Measurements from ENCODE around the gene GHDC. TPM values are rescaled to one million over a fixed set of nuclear protein-coding genes. Genes with fewer than 3 reads are reported as not detected.

GHDC gene
- total RNA-seq, 1 experiment from 2014 or later: 7.5 TPM

GRCh38 chr17:42183741-42184711, 10.3 kb downstream of the GHDC start:
- peaks cover 70% of the 10 kb centered on the region for H3K27me3 Mint-ChIP-seq (ENCODE audit: low read depth)
- peaks cover 28% of the 10 kb centered on the region for H3K4me1 Mint-ChIP-seq
- ATAC-seq: peak; percentile 60
- ChIA-PET CTCF (interaction anchor here (0.6 to 7.3 kb wide), 24 partner anchors 10 to 500 kb away, joined by 3 to 55 read pairs (median 3); partner anchors contain the start of genes GHDC, KAT2A, NKIRAS2 and RAB5C), POLR2A (interaction anchor here (0.6 kb wide), 1 partner anchor 239 kb away, joined by 3 read pairs; the partner anchor contains the start of gene CAVIN1)
- no peak overlapping the region for H3K27ac Mint-ChIP-seq
- peak; percentile 88 for DNase-seq (ENCODE audit: low spot score)
- H3K36me3 Mint-ChIP-seq: no peaks in the 10 kb centered on the region
- H3K9me3 Mint-ChIP-seq: no peaks in the 10 kb centered on the region
- H3K4me3 Mint-ChIP-seq: peak overlapping the region; percentile 80
- TF ChIP-seq ZNF423 (CRISPR knock-in tag; IDR thresholded peaks at IDR 0.05) (no peak), NR2C2 (CRISPR knock-in tag; IDR thresholded peaks at IDR 0.05) (peak; percentile 82), AR (CRISPR knock-in tag; IDR thresholded peaks at IDR 0.05) (no peak), FOXP4 (CRISPR knock-in tag; IDR thresholded peaks at IDR 0.05) (peak; percentile 96), EMX1 (CRISPR knock-in tag; IDR thresholded peaks at IDR 0.05) (no peak), PRDM15 (CRISPR knock-in tag; IDR thresholded peaks at IDR 0.05) (peak; percentile 50; the same call in 1 of the 2 replicates), RORB (CRISPR knock-in tag; IDR thresholded peaks at IDR 0.05) (no peak), ZNF512 (CRISPR knock-in tag; IDR thresholded peaks at IDR 0.05; ENCODE audit: borderline replicate concordance) (no peak), ELF4 (CRISPR knock-in tag; IDR thresholded peaks at IDR 0.05; ENCODE audit: low read depth) (0 out of 2 replicates have a peak, but pooled peaks have one; percentile 59), ARID4B (CRISPR knock-in tag; IDR thresholded peaks at IDR 0.05; ENCODE audit: borderline replicate concordance) (peak; percentile 99), USF1 (CRISPR knock-in tag; IDR thresholded peaks at IDR 0.05) (peak; percentile 86), ZNF138 (CRISPR knock-in tag; conservative IDR thresholded peaks at IDR 0.05) (peak; percentile 88; the same call in 1 of the 2 replicates), ATF2 (CRISPR knock-in tag; IDR thresholded peaks at IDR 0.05; ENCODE audit: borderline replicate concordance, low read depth) (peak; percentile 89; the same call in 1 of the 2 replicates), JAZF1 (CRISPR knock-in tag; IDR thresholded peaks at IDR 0.05) (no peak), FOXK1 (CRISPR knock-in tag; IDR thresholded peaks at IDR 0.05) (peak; percentile 86; the same call in 1 of the 2 replicates), ZNF671 (CRISPR knock-in tag; IDR thresholded peaks at IDR 0.05) (no peak), IRF1 (CRISPR knock-in tag; IDR thresholded peaks at IDR 0.05) (peak; percentile 93; the same call in 1 of the 2 replicates)

All from WTC11 (cell line).